Astrocyte of the spinal cord (primary cell): ENCODE data around the gene ITGAL.

Source experiments
- DNase-seq: peaks from one replicate; pipeline ENCODE4 v3.0.0; 2011; ENCODE audit warnings: low read depth, low spot score
- H3K4me3 ChIP-seq: 2 replicates; pipeline ENCODE4 v1.5.1; 2011; ENCODE audit warnings: low read depth, mild to moderate bottlenecking, low read length, moderate library complexity
- CTCF ChIP-seq: IDR thresholded peaks from 2 replicates; pipeline ENCODE4 v1.5.1; 2012; ENCODE audit warnings: low read depth, mild to moderate bottlenecking, low read length, inconsistent platforms
- in situ Hi-C: cut with HindIII; loops from 2 replicates; pipeline ENCODE4 v1.10.0; 2017; ENCODE audit warnings: low sequenced_read_pairs

The ITGAL gene

GRCh38 chr16:30556125-30556473, 83.6 kb downstream of the ITGAL start:
- no peak overlapping the region for H3K4me3 ChIP-seq
- TF ChIP-seq CTCF, result no peak
- DNase-seq, result no peak
- in situ Hi-C loops, result no loop called here

GRCh38 chr16:30557707-30557956, 85.1 kb downstream of the ITGAL start:
- DNase-seq, result no peak
- peak overlapping the region; percentile 65 for H3K4me3 ChIP-seq
- TF ChIP-seq CTCF, result no peak
- in situ Hi-C loops, result no loop called here

- TF ChIP-seq CTCF, result no peak
- peak; percentile 99 for DNase-seq
- H3K4me3 ChIP-seq, result peak within 1 kb of the TSS; percentile 65
- in situ Hi-C loops, result no loop called here
These were observed 85.6 kb downstream of the ITGAL start, which contains the start of gene ZNF764 for GRCh38 chr16:30557957-30558788. Gene ZNF764, minus strand, starts transcription at chr16:30558374. Its CDS starts 192 bp downstream, at chr16:30558182.

GRCh38 chr16:30558789-30559377, 86.3 kb downstream of the ITGAL start:
- no peak for DNase-seq
- in situ Hi-C loops, result no loop called here
- H3K4me3 ChIP-seq, result peak overlapping the region; percentile 2
- no peak for TF ChIP-seq CTCF

GRCh38 chr16:30559690-30560089, 87.1 kb downstream of the ITGAL start:
- no peak for TF ChIP-seq CTCF
- DNase-seq, result no peak
- H3K4me3 ChIP-seq, result no peak overlapping the region
- in situ Hi-C loops, result no loop called here

GRCh38 chr16:30561089-30561816, 88.7 kb downstream of the ITGAL start:
- TF ChIP-seq CTCF, result no peak
- DNase-seq, result no peak
- in situ Hi-C loops, result no loop called here
- peak overlapping the region; percentile 29 for H3K4me3 ChIP-seq
